ENCODE measurements around the gene AFAP1.

Gene AFAP1

GRCh38 chr4:7735961-7736360 is 203.7 kb downstream of the AFAP1 start:
- DNase-seq (ENCODE audit: low read depth), result no peak

- no peak for DNase-seq (ENCODE audit: low read depth)
Measured at GRCh38 chr4:7735395-7735794, 204.3 kb downstream of the AFAP1 start.

- no peak for DNase-seq (ENCODE audit: low read depth)
Measured at GRCh38 chr4:7734651-7735260, 204.9 kb downstream of the AFAP1 start.

GRCh38 chr4:7733801-7734650 is 205.6 kb downstream of the AFAP1 start:
- DNase-seq (ENCODE audit: low read depth), result no peak

- no peak for DNase-seq (ENCODE audit: low read depth)
Measured at GRCh38 chr4:7733201-7733600, 206.5 kb downstream of the AFAP1 start.

- DNase-seq (ENCODE audit: low read depth), result no peak
Measured at GRCh38 chr4:7732263-7732662, 207.4 kb downstream of the AFAP1 start.

GRCh38 chr4:7731437-7731836 is 208.2 kb downstream of the AFAP1 start:
- DNase-seq (ENCODE audit: low read depth), result no peak

- no peak for DNase-seq (ENCODE audit: low read depth)
Measured at GRCh38 chr4:7727749-7728148, 211.9 kb downstream of the AFAP1 start.

GRCh38 chr4:7726665-7727413 is 212.8 kb downstream of the AFAP1 start:
- no peak for DNase-seq (ENCODE audit: low read depth)

GRCh38 chr4:7725951-7726350 is 213.7 kb downstream of the AFAP1 start:
- DNase-seq (ENCODE audit: low read depth), result no peak

GRCh38 chr4:7723625-7724024 is 216.0 kb downstream of the AFAP1 start:
- no peak for DNase-seq (ENCODE audit: low read depth)

- DNase-seq (ENCODE audit: low read depth), result no peak
Measured at GRCh38 chr4:7722766-7723387, 216.8 kb downstream of the AFAP1 start.

- no peak for DNase-seq (ENCODE audit: low read depth)
Measured at GRCh38 chr4:7721984-7722551, 217.6 kb downstream of the AFAP1 start.

- peak; percentile 47 for DNase-seq (ENCODE audit: low read depth)
Measured at GRCh38 chr4:7719354-7720174, 220.1 kb downstream of the AFAP1 start.

- no peak for DNase-seq (ENCODE audit: low read depth)
Measured at GRCh38 chr4:7717946-7718490, 221.6 kb downstream of the AFAP1 start.

- DNase-seq (ENCODE audit: low read depth), result no peak
Measured at GRCh38 chr4:7717161-7717560, 222.5 kb downstream of the AFAP1 start.

- no peak for DNase-seq (ENCODE audit: low read depth)
Measured at GRCh38 chr4:7716010-7716721, 223.5 kb downstream of the AFAP1 start.

- DNase-seq (ENCODE audit: low read depth), result no peak
Measured at GRCh38 chr4:7715271-7716009, 224.2 kb downstream of the AFAP1 start.

GRCh38 chr4:7714738-7715137 is 224.9 kb downstream of the AFAP1 start:
- DNase-seq (ENCODE audit: low read depth), result no peak

GRCh38 chr4:7714176-7714575 is 225.5 kb downstream of the AFAP1 start:
- no peak for DNase-seq (ENCODE audit: low read depth)

Data from stimulated activated CD4-positive, alpha-beta T cell treated with anti-CD3 and anti-CD28 coated beads, Interleukin-2, amount 100 ng/mL, for 4 hours (primary cell).